Keratinocyte (primary cell): ENCODE results near the gene CCDC88B.

Source experiments
- CTCF ChIP-seq, 3 experiments: IDR thresholded peaks in 1 of 3; conservative IDR thresholded peaks in 1 of 3; optimal IDR thresholded peaks in 1 of 3; 2 replicates in 2 of 3; 3 replicates in 1 of 3; pipeline versions ENCODE3 to v1.5.1; 2011; ENCODE audit warnings: low read length in 3 of 3, mild to moderate bottlenecking in 3 of 3, moderate library complexity in 2 of 3, control low read depth in 1 of 3, inconsistent platforms in 1 of 3; ENCODE audit not compliant: insufficient read depth in 2 of 3; ENCODE audit errors: extremely low read depth in 1 of 3
- EZH2 ChIP-seq: IDR thresholded peaks from one replicate; pipeline ENCODE4 v1.6.1; 2012; ENCODE audit warnings: inconsistent platforms, mild to moderate bottlenecking, low read length, moderate library complexity

- TF ChIP-seq CTCF (optimal IDR thresholded peaks at IDR 0.05 in 1 of 3, IDR thresholded peaks at IDR 0.05 in 1 of 3, conservative IDR thresholded peaks at IDR 0.05 in 1 of 3; ENCODE audit: extremely low read depth in 1 of 3, insufficient read depth in 2 of 3, low read length in 3 of 3) (no peak), EZH2 (no peak)
Measured at GRCh38 chr11:64353715-64354506, 13.9 kb downstream of the CCDC88B start.
